SK-N-SH treated with all-trans-retinoic acid at 6 μM for 48 hours (cell line): ENCODE measurements around the gene GREM1.

Experiments
- ATAC-seq: fragments of 200-7000 bp; cut with Tn5 transposase; 3 replicates; pipeline ENCODE4 v1.9.1; 2020; ENCODE audit warnings: mild to moderate bottlenecking, moderate library complexity
- BACH2 ChIP-seq: fragments of 250-450 bp; sonication (Bioruptor Pico); IDR thresholded peaks from 2 replicates; pipeline ENCODE4 v1.9.0; 2021; ENCODE audit warnings: mild to moderate bottlenecking, borderline replicate concordance
- CSDC2 ChIP-seq: fragments of 250-450 bp; sonication (Bioruptor Pico); IDR thresholded peaks from 2 replicates; pipeline ENCODE4 v1.5.0; 2020; ENCODE audit warnings: mild to moderate bottlenecking, moderate library complexity
- GLIS3 ChIP-seq: fragments of 250-450 bp; sonication (Bioruptor Pico); IDR thresholded peaks from 2 replicates; pipeline ENCODE4 v1.5.0; 2020; ENCODE audit warnings: mild to moderate bottlenecking, moderate library complexity
- ISL1 ChIP-seq: fragments of 250-450 bp; sonication (Bioruptor Pico); IDR thresholded peaks from 2 replicates; pipeline ENCODE4 v2.1.2; 2022; ENCODE audit warnings: mild to moderate bottlenecking, moderate library complexity
- OSR1 ChIP-seq: fragments of 250-450 bp; sonication (Bioruptor Pico); IDR thresholded peaks from 2 replicates; pipeline ENCODE4 v1.8.0; 2022; ENCODE audit warnings: moderate library complexity, mild to moderate bottlenecking, inconsistent platforms
- PPARA ChIP-seq: fragments of 250-450 bp; sonication (Bioruptor Pico); IDR thresholded peaks from 2 replicates; pipeline ENCODE4 v1.5.0; 2020; ENCODE audit warnings: mild to moderate bottlenecking, borderline replicate concordance
- RARB ChIP-seq: fragments of 250-450 bp; sonication (Bioruptor Pico); IDR thresholded peaks from 2 replicates; pipeline ENCODE4 v1.8.0; 2021; ENCODE audit warnings: mild to moderate bottlenecking, moderate library complexity
- SNAI2 ChIP-seq: fragments of 250-450 bp; sonication (Bioruptor Pico); IDR thresholded peaks from 2 replicates; pipeline ENCODE4 v1.5.0; 2020; ENCODE audit warnings: mild to moderate bottlenecking, moderate library complexity
- TCF4 ChIP-seq: fragments of 250-450 bp; sonication (Bioruptor Pico); IDR thresholded peaks from 2 replicates; pipeline ENCODE4 v1.8.0; 2021; ENCODE audit warnings: mild to moderate bottlenecking, moderate library complexity, borderline replicate concordance
- TOX ChIP-seq: fragments of 250-450 bp; sonication (Bioruptor Pico); IDR thresholded peaks from 2 replicates; pipeline ENCODE4 v1.8.0; 2021; ENCODE audit warnings: mild to moderate bottlenecking, moderate library complexity, borderline replicate concordance
- TSHZ2 ChIP-seq: fragments of 250-450 bp; sonication (Bioruptor Pico); IDR thresholded peaks from 2 replicates; pipeline ENCODE4 v1.5.0; 2020; ENCODE audit warnings: mild to moderate bottlenecking, moderate library complexity
- ZC3H10 ChIP-seq: fragments of 250-450 bp; sonication (Bioruptor Pico); IDR thresholded peaks from 2 replicates; pipeline ENCODE4 v1.5.1; 2021; ENCODE audit warnings: mild to moderate bottlenecking, moderate library complexity
- ZFP3 ChIP-seq: fragments of 250-450 bp; sonication (Bioruptor Pico); IDR thresholded peaks from 2 replicates; pipeline ENCODE4 v1.5.0; 2020; ENCODE audit warnings: mild to moderate bottlenecking, moderate library complexity
- ZFP30 ChIP-seq: fragments of 450-650 bp; formaldehyde crosslinking; IDR thresholded peaks from 2 replicates; pipeline ENCODE4 v1.5.0; 2022; ENCODE audit warnings: mild to moderate bottlenecking, moderate library complexity
- ZNF565 ChIP-seq: fragments of 450-650 bp; formaldehyde crosslinking; conservative IDR thresholded peaks from 2 replicates; pipeline ENCODE4 v1.5.0; 2020; ENCODE audit warnings: low read depth, mild to moderate bottlenecking, moderate library complexity
- ZNF70 ChIP-seq: fragments of 450-650 bp; formaldehyde crosslinking; IDR thresholded peaks from 2 replicates; pipeline ENCODE4 v1.5.0; 2020; ENCODE audit warnings: mild to moderate bottlenecking, moderate library complexity
- ZNF8 ChIP-seq: fragments of 450-650 bp; formaldehyde crosslinking; IDR thresholded peaks from 2 replicates; pipeline ENCODE4 v1.5.0; 2020; ENCODE audit warnings: mild to moderate bottlenecking, moderate library complexity
- TF ChIP-seq, protein P1 (sequence below): fragments of 250-450 bp; sonication (Bioruptor Pico); IDR thresholded peaks from 2 replicates; pipeline ENCODE4 v1.5.1; 2021; ENCODE audit warnings: mild to moderate bottlenecking, moderate library complexity
- TF ChIP-seq, protein P2 (sequence below): fragments of 250-450 bp; sonication (Bioruptor Pico); IDR thresholded peaks from 2 replicates; pipeline ENCODE4 v1.5.1; 2020; ENCODE audit warnings: low read depth, mild to moderate bottlenecking, moderate library complexity

GREM1 gene

GRCh38 chr15:32670623-32671022 lies 47.2 kb upstream of the GREM1 start:
- no peak for ATAC-seq
- TF ChIP-seq ZFP30 (CRISPR knock-in tag) (no peak), ISL1 (CRISPR knock-in tag) (no peak), RARB (CRISPR knock-in tag) (no peak)

DNA sequence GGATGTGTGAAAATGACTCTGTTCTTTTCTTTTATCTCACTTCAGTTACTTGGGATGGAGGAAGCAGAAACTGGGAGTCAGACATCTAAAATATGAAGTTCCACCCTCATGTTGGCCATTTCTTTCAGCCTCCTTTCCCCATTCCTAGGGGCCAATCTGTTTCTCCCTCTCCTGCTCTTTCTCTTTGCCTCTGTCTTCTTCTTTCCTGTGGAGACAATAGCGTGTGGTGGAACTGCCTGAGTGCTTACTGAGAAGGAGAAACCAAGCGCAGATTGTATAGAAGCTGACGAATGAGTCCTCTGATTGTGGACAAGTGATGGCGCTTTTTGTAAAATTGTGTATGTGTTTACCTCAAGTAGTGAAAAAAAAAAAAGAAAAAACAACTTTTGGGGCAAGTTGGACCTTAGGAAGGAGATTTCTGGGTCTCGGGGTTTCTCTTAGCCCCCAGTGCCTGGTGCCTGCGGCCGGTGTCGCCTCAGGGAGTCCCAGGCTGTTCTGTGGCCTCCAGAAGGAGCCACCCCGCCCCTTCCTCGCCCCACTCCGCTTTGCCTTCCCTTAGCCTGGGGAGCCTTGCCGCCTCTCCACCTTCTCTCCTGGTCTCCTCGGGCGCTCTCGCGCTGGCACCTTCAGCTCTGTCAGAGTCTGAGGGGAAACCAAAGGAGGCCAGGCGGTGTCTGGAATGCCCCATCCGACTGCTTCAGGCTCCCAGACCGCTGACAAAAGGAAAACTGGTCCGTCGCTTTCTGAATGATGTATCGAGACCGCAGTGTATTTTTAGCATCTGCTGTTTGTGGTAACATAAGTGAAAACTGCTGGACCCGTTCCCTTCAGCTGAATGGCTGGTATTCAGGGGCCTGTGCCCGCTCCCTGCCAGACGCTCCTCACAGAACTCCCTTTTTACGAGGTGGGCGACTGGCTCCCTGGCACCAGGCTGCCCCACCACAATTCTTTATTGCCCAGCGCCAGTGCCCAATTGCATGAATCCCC lies 46.2 kb upstream of the GREM1 start:
- no peak for ATAC-seq
- no peak for TF ChIP-seq OSR1
- no peak for TF ChIP-seq ZNF70 (CRISPR knock-in tag)
- no peak for TF ChIP-seq ZC3H10 (CRISPR knock-in tag)
- TF ChIP-seq PPARA, result no peak
- TF ChIP-seq TCF4 (CRISPR knock-in tag), result no peak
- TF ChIP-seq, protein P1, sequence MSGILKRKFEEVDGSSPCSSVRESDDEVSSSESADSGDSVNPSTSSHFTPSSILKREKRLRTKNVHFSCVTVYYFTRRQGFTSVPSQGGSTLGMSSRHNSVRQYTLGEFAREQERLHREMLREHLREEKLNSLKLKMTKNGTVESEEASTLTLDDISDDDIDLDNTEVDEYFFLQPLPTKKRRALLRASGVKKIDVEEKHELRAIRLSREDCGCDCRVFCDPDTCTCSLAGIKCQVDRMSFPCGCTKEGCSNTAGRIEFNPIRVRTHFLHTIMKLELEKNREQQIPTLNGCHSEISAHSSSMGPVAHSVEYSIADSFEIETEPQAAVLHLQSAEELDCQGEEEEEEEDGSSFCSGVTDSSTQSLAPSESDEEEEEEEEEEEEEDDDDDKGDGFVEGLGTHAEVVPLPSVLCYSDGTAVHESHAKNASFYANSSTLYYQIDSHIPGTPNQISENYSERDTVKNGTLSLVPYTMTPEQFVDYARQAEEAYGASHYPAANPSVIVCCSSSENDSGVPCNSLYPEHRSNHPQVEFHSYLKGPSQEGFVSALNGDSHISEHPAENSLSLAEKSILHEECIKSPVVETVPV (CRISPR knock-in tag), result no peak
- TF ChIP-seq CSDC2 (CRISPR knock-in tag), result no peak

DNA sequence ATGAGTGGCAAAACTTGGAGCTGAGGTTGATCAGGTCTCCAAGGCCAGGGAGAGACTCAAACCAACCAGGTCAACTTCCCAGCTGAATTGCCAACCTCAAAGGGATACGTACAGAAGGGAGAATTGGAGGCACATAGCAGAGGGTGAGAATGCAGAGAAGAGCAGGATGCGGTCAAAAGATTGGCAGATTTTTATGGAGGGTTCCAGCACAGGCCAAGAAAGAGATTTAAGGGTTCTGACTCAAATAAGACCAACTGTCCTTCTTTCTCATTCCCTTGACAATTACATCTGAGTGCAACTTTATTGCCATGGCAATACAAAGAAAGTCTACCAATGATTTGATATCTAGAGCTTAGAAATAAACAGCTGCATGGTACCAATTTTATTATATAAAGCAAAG lies 43.1 kb upstream of the GREM1 start:
- no peak for ATAC-seq

GRCh38 chr15:32675466-32675865 lies 42.3 kb upstream of the GREM1 start:
- TF ChIP-seq GLIS3, result no peak
- TF ChIP-seq, protein P1 (CRISPR knock-in tag), result no peak
- no peak for TF ChIP-seq TOX (CRISPR knock-in tag)
- no peak for TF ChIP-seq ZC3H10 (CRISPR knock-in tag)
- TF ChIP-seq RARB (CRISPR knock-in tag), result no peak
- no peak for TF ChIP-seq ZNF565
- no peak for TF ChIP-seq TCF4 (CRISPR knock-in tag)
- no peak for TF ChIP-seq ISL1 (CRISPR knock-in tag)
- TF ChIP-seq BACH2 (CRISPR knock-in tag), result no peak
- no peak for TF ChIP-seq ZFP3 (CRISPR knock-in tag)
- TF ChIP-seq ZFP30 (CRISPR knock-in tag), result no peak
- TF ChIP-seq TSHZ2, result no peak
- no peak for TF ChIP-seq SNAI2 (CRISPR knock-in tag)
- TF ChIP-seq ZNF8 (CRISPR knock-in tag), result no peak
- TF ChIP-seq OSR1, result no peak

More for the DNA sequence above, 43.1 kb upstream of the GREM1 start:
- TF ChIP-seq ZNF565 (no peak), PPARA (no peak), BACH2 (CRISPR knock-in tag) (no peak)

GRCh38 chr15:32676169-32676568 lies 41.6 kb upstream of the GREM1 start:
- TF ChIP-seq TSHZ2 (no peak), RARB (CRISPR knock-in tag) (no peak)
- TF ChIP-seq, protein P2, sequence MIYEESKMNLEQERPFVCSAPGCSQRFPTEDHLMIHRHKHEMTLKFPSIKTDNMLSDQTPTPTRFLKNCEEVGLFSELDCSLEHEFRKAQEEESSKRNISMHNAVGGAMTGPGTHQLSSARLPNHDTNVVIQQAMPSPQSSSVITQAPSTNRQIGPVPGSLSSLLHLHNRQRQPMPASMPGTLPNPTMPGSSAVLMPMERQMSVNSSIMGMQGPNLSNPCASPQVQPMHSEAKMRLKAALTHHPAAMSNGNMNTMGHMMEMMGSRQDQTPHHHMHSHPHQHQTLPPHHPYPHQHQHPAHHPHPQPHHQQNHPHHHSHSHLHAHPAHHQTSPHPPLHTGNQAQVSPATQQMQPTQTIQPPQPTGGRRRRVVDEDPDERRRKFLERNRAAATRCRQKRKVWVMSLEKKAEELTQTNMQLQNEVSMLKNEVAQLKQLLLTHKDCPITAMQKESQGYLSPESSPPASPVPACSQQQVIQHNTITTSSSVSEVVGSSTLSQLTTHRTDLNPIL, result no peak
- no peak for ATAC-seq

More at GRCh38 chr15:32675466-32675865, 42.3 kb upstream of the GREM1 start:
- no peak for ATAC-seq
